Panc1 (cell line): ENCODE data around the gene SSR2. TPM values are rescaled to one million over a fixed set of nuclear protein-coding genes. Genes with fewer than 3 reads are reported as not detected.
A peak's percentile ranks its signal among the peaks of the same experiment; 100 is the strongest.

Source experiments
- ATAC-seq: fragments of 200-7000 bp; cut with Tn5 transposase; 2 replicates; pipeline ENCODE4 v1.9.1; 2020; ENCODE audit warnings: mild to moderate bottlenecking, moderate library complexity
- BruUV-seq: library from RNA; stranded (reverse); fragments of 400-500 nt; replicated peaks from 2 replicates; lab custom pipeline; 2021; lab: Mats Ljungman, UMichigan
- CTCF ChIA-PET: fragments of 300-600 bp; sonication (Branson Sonifier 250); formaldehyde crosslinking; loops from one replicate; lab custom pipeline; 2022; ENCODE audit warnings: antibody characterized with exemption; lab: Charles Lee
- POLR2A ChIA-PET: fragments of 300-600 bp; sonication (Branson Sonifier 250); formaldehyde crosslinking; loops from one replicate; lab custom pipeline; 2022; ENCODE audit warnings: antibody characterized with exemption; lab: Charles Lee
- DNase-seq: peaks from one replicate; pipeline ENCODE4 v3.0.0-alpha.2; 2010; ENCODE audit warnings: low read depth, low spot score
- H3K27ac ChIP-seq: 2 replicates; pipeline ENCODE4 v1.5.1; 2011; ENCODE audit warnings: mild to moderate bottlenecking, low read length, inconsistent platforms
- H3K27me3 ChIP-seq: fragments of 200-500 bp; sonication (Bioruptor generic); 2 replicates; pipeline ENCODE4 v1.6.0; 2014; ENCODE audit warnings: low read length, inconsistent platforms; ENCODE audit not compliant: control insufficient read depth, insufficient read depth
- H3K36me3 ChIP-seq: fragments of 200-500 bp; sonication (Bioruptor generic); 2 replicates; pipeline ENCODE4 v1.5.1; 2014; ENCODE audit warnings: inconsistent platforms, mild to moderate bottlenecking, low read length, moderate library complexity; ENCODE audit not compliant: control insufficient read depth, insufficient read depth
- H3K4me1 ChIP-seq: 2 replicates; pipeline ENCODE4 v1.5.1; 2011; ENCODE audit warnings: inconsistent platforms, mild to moderate bottlenecking, low read length, moderate library complexity; ENCODE audit not compliant: control insufficient read depth, insufficient read depth
- H3K4me3 ChIP-seq, 2 experiments: 2 replicates each; pipeline ENCODE4 v1.5.1; 2011 to 2012; ENCODE audit warnings: low read depth in 2 of 2, low read length in 2 of 2, mild to moderate bottlenecking in 2 of 2, inconsistent platforms in 1 of 2, moderate library complexity in 1 of 2
- H3K9me3 ChIP-seq: fragments of 200-500 bp; sonication (Bioruptor generic); 2 replicates; pipeline ENCODE4 v1.5.1; 2014; ENCODE audit warnings: low read depth, mild to moderate bottlenecking, inconsistent platforms, low read length, moderate library complexity; ENCODE audit not compliant: control insufficient read depth, insufficient read depth
- POLR2AphosphoS5 ChIP-seq: IDR thresholded peaks from 2 replicates; pipeline ENCODE4 v1.6.1; 2012; ENCODE audit warnings: mild to moderate bottlenecking, low read depth, low read length, moderate library complexity
- REST ChIP-seq, 2 experiments: IDR thresholded peaks; 2 replicates each; pipeline ENCODE4 v1.6.1; 2011 to 2012; ENCODE audit warnings: low read depth in 2 of 2, control low read depth in 1 of 2, low read length in 1 of 2, mild to moderate bottlenecking in 1 of 2, moderate library complexity in 1 of 2; ENCODE audit not compliant: insufficient read depth in 1 of 2
- SIN3A ChIP-seq: IDR thresholded peaks from 2 replicates; pipeline ENCODE4 v1.6.1; 2012; ENCODE audit warnings: low read depth, mild to moderate bottlenecking, low read length, moderate library complexity, borderline replicate concordance; ENCODE audit not compliant: insufficient read depth
- TCF7L2 ChIP-seq: IDR thresholded peaks from 2 replicates; pipeline ENCODE4 v1.6.1; 2011; ENCODE audit warnings: mild to moderate bottlenecking, low read depth, low read length, inconsistent platforms
- in situ Hi-C: cut with HindIII; loops from 2 replicates; pipeline ENCODE4 v1.10.0; 2016; ENCODE audit warnings: low sequenced_read_pairs, low pct_unique_long_range_greater_than_20kb
- intact Hi-C: fragments of 100-400 bp; cut with micrococcal nuclease; formaldehyde crosslinking; loops from one replicate; pipeline ENCODE4 v1.10.0; 2022; ENCODE audit not compliant: unreplicated experiment
- total RNA-seq: library from RNA; stranded (reverse); gene quantifications from one replicate; pipeline ENCODE4 v1.2.1, GENCODE V29; 2021; ENCODE audit not compliant: unreplicated experiment

The SSR2 gene
- total RNA-seq, 1 experiment from 2014 or later, result 252 TPM

GRCh38 chr1:156019946-156020292 lies 832 bp downstream of the SSR2 start:
- Histone ChIP-seq H3K27ac (peak overlapping the region; percentile 81), H3K4me3 (peak overlapping the region; percentile 70 to 89), H3K9me3 (no peaks in the 10 kb centered on the region), H3K27me3 (no peaks in the 10 kb centered on the region), H3K4me1 (peaks cover 6% of the 10 kb centered on the region; the same call in 1 of the 2 replicates), H3K36me3 (peaks cover 4% of the 10 kb centered on the region; the same call in 1 of the 2 replicates)
- CTCF ChIA-PET, result no interaction called here
- TSS peak; percentile 93 for BruUV-seq
- ATAC-seq, result no peak
- DNase-seq, result no peak
- in situ Hi-C loops (no loop called here), intact Hi-C loops (no loop called here)
- POLR2A ChIA-PET, result no interaction called here
- no peak for TF ChIP-seq TCF7L2
- no peak for TF ChIP-seq REST (IDR thresholded peaks at IDR 0.05; ENCODE audit: insufficient read depth in 1 of 2, low read depth in 2 of 2, low read length in 1 of 2)
- no peak for TF ChIP-seq POLR2AphosphoS5

- intact Hi-C loops (no loop called here), in situ Hi-C loops (no loop called here)
- no peak overlapping the region for H3K4me3 ChIP-seq
- peaks cover 3% of the 10 kb centered on the region; the same call in 1 of the 2 replicates for H3K4me1 ChIP-seq
- DNase-seq (no peak), ATAC-seq (0 out of 2 replicates have a peak, but pooled peaks have one; percentile 44)
- H3K9me3 ChIP-seq, result no peaks in the 10 kb centered on the region
- TF ChIP-seq REST (IDR thresholded peaks at IDR 0.05; ENCODE audit: insufficient read depth in 1 of 2, low read depth in 2 of 2, low read length in 1 of 2) (no peak), POLR2AphosphoS5 (no peak), SIN3A (no peak)
- ChIA-PET CTCF (no interaction called here), POLR2A (no interaction called here)
- H3K27me3 ChIP-seq, result no peaks in the 10 kb centered on the region
- H3K36me3 ChIP-seq, result peaks cover 13% of the 10 kb centered on the region
- H3K27ac ChIP-seq, result no peak overlapping the region
- BruUV-seq, result no TSS peak
Observed at GRCh38 chr1:156014829-156015228, 5.9 kb downstream of the SSR2 start.
